GM12872 (cell line): ENCODE results near the gene MAPK1.

Experiments used
- TF ChIP-seq, protein P1 (sequence below): IDR thresholded peaks from 3 replicates; pipeline ENCODE4 v1.5.1; 2011; ENCODE audit warnings: low read depth, mild to moderate bottlenecking, low read length, moderate library complexity; ENCODE audit not compliant: insufficient read depth

MAPK1 gene

GRCh38 chr22:21714786-21715185 is 152.7 kb downstream of the MAPK1 start:
- TF ChIP-seq, protein P1, sequence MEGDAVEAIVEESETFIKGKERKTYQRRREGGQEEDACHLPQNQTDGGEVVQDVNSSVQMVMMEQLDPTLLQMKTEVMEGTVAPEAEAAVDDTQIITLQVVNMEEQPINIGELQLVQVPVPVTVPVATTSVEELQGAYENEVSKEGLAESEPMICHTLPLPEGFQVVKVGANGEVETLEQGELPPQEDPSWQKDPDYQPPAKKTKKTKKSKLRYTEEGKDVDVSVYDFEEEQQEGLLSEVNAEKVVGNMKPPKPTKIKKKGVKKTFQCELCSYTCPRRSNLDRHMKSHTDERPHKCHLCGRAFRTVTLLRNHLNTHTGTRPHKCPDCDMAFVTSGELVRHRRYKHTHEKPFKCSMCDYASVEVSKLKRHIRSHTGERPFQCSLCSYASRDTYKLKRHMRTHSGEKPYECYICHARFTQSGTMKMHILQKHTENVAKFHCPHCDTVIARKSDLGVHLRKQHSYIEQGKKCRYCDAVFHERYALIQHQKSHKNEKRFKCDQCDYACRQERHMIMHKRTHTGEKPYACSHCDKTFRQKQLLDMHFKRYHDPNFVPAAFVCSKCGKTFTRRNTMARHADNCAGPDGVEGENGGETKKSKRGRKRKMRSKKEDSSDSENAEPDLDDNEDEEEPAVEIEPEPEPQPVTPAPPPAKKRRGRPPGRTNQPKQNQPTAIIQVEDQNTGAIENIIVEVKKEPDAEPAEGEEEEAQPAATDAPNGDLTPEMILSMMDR: no peak

GRCh38 chr22:21714059-21714770 is 153.2 kb downstream of the MAPK1 start:
- TF ChIP-seq, protein P1: no peak

GRCh38 chr22:21713428-21714058 is 153.9 kb downstream of the MAPK1 start:
- TF ChIP-seq, protein P1: no peak

DNA sequence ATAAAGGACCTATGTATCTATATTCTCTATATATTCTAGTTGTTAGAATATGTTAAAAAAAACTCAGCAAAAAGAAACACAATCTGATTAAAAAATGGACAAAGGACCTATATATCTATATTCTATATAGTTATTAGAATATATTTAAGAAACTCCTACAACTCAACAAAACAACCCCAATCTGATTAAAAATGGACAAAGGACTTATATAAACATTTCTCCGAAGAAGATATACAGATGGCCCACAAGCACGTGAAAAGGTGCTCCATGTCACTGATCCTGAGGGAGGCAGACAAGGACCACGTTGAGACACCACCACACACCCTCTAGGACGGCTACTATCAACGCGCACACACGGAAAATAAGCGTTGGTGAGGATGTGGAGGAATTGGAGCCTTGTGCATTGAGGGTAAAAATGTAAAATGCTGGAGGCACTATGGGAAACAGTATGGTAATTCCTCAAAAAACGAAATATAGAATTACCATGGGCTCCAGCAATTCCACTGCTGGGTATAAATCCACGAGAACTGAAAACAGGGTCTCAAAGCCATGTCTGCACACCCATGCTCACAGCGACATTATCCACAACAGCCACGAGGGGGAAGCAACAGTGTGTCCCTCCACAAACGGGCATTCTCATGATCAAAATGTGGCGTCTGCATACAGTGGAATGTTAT is 154.6 kb downstream of the MAPK1 start:
- TF ChIP-seq, protein P1: peak; percentile 79

- TF ChIP-seq, protein P1: no peak
Observed at GRCh38 chr22:21711851-21712250, 155.6 kb downstream of the MAPK1 start.

DNA sequence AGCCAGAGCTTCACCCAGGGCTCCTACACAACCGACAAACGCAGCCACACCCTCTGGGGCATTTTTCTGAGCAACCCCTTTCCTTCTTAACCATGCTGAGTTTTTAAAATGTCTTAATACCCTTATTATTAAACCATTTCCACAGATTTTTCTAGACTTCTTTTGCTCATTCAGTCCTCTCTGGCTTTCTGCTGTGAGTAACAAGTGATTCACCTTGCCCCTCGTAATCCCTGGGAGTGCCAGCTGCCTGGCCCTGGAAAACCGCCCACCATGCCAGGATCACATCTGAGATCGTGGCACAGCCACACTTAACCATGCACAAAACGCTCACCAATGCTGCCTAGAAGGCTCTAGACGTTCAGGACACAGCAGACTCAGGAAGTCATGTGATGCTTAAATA is 157.3 kb downstream of the MAPK1 start:
- TF ChIP-seq, protein P1: no peak

- TF ChIP-seq, protein P1: no peak
Observed at GRCh38 chr22:21709688-21710087, 157.8 kb downstream of the MAPK1 start.
